NCI-H2107 (cell line): ENCODE data around the gene NXF3.
A peak's percentile ranks its signal among the peaks of the same experiment; 100 is the strongest.
"Not testable (repeated sequence)": the region's sequence is repeated elsewhere in the genome, so short reads cannot be mapped to it uniquely, and the experiment has no call there.

Source experiments
- DNase-seq: peaks from one replicate; lab custom pipeline; 2025; lab: John Stamatoyannopoulos, UW

NXF3 gene

GRCh38 chrX:103092942-103093341 lies at the start of gene NXF3:
Gene NXF3, minus strand, starts transcription at chrX:103093143. Its CDS starts 120 bp downstream, at chrX:103093023.
- DNase-seq = no peak

- DNase-seq = not testable (repeated sequence)
Measured at GRCh38 chrX:103136528-103136927, 43.6 kb upstream of the NXF3 start.

GRCh38 chrX:103124284-103124683 lies 31.3 kb upstream of the NXF3 start:
- DNase-seq = no peak

- no peak for DNase-seq
Measured at GRCh38 chrX:103120748-103121147, 27.8 kb upstream of the NXF3 start.

- DNase-seq = not testable (repeated sequence)
Measured at GRCh38 chrX:103116970-103117369, 24.0 kb upstream of the NXF3 start.

- not testable (repeated sequence) for DNase-seq
Measured at GRCh38 chrX:103109497-103109896, 16.6 kb upstream of the NXF3 start.

GRCh38 chrX:103107836-103108235 lies 14.9 kb upstream of the NXF3 start:
- no peak for DNase-seq

GRCh38 chrX:103107227-103107737 lies 14.3 kb upstream of the NXF3 start:
- not testable (repeated sequence) for DNase-seq

- DNase-seq = not testable (repeated sequence)
Measured at GRCh38 chrX:103104370-103104769, 11.4 kb upstream of the NXF3 start.

- not testable (repeated sequence) for DNase-seq
Measured at GRCh38 chrX:103103866-103104265, 10.9 kb upstream of the NXF3 start.

GRCh38 chrX:103101299-103102042 lies 8.5 kb upstream of the NXF3 start:
- no peak for DNase-seq

GRCh38 chrX:103100484-103100883 lies 7.5 kb upstream of the NXF3 start:
- no peak for DNase-seq

GRCh38 chrX:103099691-103100090 lies 6.7 kb upstream of the NXF3 start:
- no peak for DNase-seq

- DNase-seq = no peak
Measured at GRCh38 chrX:103098488-103098887, 5.5 kb upstream of the NXF3 start.

GRCh38 chrX:103081051-103081450 lies 11.9 kb downstream of the NXF3 start:
- DNase-seq = no peak

- DNase-seq = no peak
Measured at GRCh38 chrX:103073467-103073866, 19.5 kb downstream of the NXF3 start.

GRCh38 chrX:103066606-103067005 lies 26.3 kb downstream of the NXF3 start:
- DNase-seq = no peak

GRCh38 chrX:103063918-103064434 lies 29.0 kb downstream of the NXF3 start, which contains the start of gene BEX1:
Gene BEX1, minus strand, starts transcription at chrX:103064171. Its CDS starts 897 bp downstream, at chrX:103063274.
- DNase-seq = peak; percentile 84

- DNase-seq = peak; percentile 26
Measured at GRCh38 chrX:103063191-103063845, 29.6 kb downstream of the NXF3 start.

GRCh38 chrX:103061486-103061885 lies 31.5 kb downstream of the NXF3 start:
- no peak for DNase-seq

- no peak for DNase-seq
Measured at GRCh38 chrX:103056902-103057301, 36.0 kb downstream of the NXF3 start.

GRCh38 chrX:103052625-103053024 lies 40.3 kb downstream of the NXF3 start:
- DNase-seq = no peak

- DNase-seq = no peak
Measured at GRCh38 chrX:103051260-103051789, 41.6 kb downstream of the NXF3 start.
